WERI-Rb-1 (cell line): ENCODE measurements around the gene CPLANE2.

ENCODE experiments used
- DNase-seq: peaks from one replicate; pipeline ENCODE4 v3.0.0-alpha.2; 2020
- H3K27ac ChIP-seq: fragments of 250-450 bp; sonication (Bioruptor Pico); 2 replicates; pipeline ENCODE4 v1.5.1; 2020; ENCODE audit warnings: mild to moderate bottlenecking, moderate library complexity
- H3K27me3 ChIP-seq: fragments of 250-450 bp; sonication (Bioruptor Pico); 2 replicates; pipeline ENCODE4 v1.5.1; 2021; ENCODE audit warnings: mild to moderate bottlenecking, low read depth, moderate library complexity; ENCODE audit not compliant: insufficient read depth, severe bottlenecking
- H3K36me3 ChIP-seq: fragments of 250-450 bp; sonication (Bioruptor Pico); 2 replicates; pipeline ENCODE4 v1.5.1; 2020; ENCODE audit warnings: mild to moderate bottlenecking, moderate library complexity
- H3K4me3 ChIP-seq: 2 replicates; pipeline ENCODE4 v1.5.1; 2011; ENCODE audit warnings: low read depth, mild to moderate bottlenecking, control low read depth, low read length
- H3K9me3 ChIP-seq: fragments of 250-450 bp; sonication (Bioruptor Pico); 2 replicates; pipeline ENCODE4 v1.5.1; 2021; ENCODE audit warnings: mild to moderate bottlenecking, moderate library complexity; ENCODE audit not compliant: severe bottlenecking
- TF ChIP-seq, protein P1 (sequence below): IDR thresholded peaks from 2 replicates; pipeline ENCODE4 v1.5.1; 2011; ENCODE audit warnings: low read depth, mild to moderate bottlenecking, control low read depth, inconsistent platforms, low read length

CPLANE2 gene

DNA sequence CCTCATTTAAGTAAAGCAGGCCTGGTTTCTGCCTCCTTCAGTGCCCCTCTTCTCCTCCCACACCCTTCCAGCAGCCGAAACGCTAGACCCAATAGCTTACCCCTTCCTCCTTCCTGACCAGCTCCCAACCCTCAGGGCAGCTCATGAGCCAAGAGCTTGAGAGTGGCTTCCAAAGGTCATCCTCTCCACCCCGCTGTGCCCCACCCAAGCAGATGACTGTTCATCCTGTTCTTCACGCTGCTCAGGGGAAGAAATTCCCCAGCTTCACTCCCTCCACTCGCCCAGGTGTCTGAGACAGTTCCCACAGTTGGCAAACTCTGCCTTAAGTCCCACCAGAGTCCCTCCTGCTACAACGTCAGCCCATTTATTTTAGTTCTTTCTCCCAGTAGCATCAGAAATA is 48.0 kb downstream of the CPLANE2 start:
- no peak for DNase-seq
- Histone ChIP-seq H3K36me3 (no peaks in the 10 kb centered on the region), H3K27ac (no peak overlapping the region), H3K27me3 (no peaks in the 10 kb centered on the region), H3K9me3 (no peaks in the 10 kb centered on the region), H3K4me3 (no peak overlapping the region)
- TF ChIP-seq, protein P1, sequence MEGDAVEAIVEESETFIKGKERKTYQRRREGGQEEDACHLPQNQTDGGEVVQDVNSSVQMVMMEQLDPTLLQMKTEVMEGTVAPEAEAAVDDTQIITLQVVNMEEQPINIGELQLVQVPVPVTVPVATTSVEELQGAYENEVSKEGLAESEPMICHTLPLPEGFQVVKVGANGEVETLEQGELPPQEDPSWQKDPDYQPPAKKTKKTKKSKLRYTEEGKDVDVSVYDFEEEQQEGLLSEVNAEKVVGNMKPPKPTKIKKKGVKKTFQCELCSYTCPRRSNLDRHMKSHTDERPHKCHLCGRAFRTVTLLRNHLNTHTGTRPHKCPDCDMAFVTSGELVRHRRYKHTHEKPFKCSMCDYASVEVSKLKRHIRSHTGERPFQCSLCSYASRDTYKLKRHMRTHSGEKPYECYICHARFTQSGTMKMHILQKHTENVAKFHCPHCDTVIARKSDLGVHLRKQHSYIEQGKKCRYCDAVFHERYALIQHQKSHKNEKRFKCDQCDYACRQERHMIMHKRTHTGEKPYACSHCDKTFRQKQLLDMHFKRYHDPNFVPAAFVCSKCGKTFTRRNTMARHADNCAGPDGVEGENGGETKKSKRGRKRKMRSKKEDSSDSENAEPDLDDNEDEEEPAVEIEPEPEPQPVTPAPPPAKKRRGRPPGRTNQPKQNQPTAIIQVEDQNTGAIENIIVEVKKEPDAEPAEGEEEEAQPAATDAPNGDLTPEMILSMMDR, result no peak

DNA sequence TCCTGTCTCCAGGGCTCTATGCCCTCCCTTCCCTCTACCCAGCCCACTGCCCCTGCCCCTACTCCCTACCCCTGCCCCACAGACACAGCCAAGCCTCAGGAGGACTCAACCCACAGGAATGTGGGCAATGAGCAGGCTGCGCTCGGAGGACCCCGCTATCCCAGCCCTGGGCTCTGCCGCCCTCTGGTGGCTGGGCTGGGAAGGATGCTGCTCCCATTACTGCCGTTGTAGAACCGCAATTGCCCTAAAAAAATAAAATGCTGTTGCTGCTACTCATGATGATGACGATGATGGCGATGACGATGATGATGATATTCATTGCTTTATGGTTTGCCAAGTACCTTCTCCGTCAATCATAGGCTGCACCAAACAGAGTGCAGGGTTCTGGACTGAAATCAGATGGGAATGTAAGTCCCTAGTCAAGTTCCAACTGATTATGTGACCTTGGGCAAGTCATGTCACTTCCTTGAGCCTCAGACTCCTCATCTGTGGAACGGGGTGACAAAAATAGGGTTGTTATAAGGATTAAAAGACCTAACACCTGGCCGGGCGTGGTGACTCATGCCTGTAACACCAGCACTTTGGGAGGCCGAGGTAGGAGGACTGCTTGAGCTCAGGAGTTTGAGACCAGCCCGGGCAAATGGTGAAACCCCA is 49.1 kb downstream of the CPLANE2 start:
- H3K27me3 ChIP-seq, result no peaks in the 10 kb centered on the region
- no peaks in the 10 kb centered on the region for H3K36me3 ChIP-seq
- no peak overlapping the region for H3K27ac ChIP-seq
- H3K4me3 ChIP-seq, result no peak overlapping the region
- TF ChIP-seq, protein P1, result peak; percentile 94
- peak; percentile 64 for DNase-seq
- no peaks in the 10 kb centered on the region for H3K9me3 ChIP-seq

DNA sequence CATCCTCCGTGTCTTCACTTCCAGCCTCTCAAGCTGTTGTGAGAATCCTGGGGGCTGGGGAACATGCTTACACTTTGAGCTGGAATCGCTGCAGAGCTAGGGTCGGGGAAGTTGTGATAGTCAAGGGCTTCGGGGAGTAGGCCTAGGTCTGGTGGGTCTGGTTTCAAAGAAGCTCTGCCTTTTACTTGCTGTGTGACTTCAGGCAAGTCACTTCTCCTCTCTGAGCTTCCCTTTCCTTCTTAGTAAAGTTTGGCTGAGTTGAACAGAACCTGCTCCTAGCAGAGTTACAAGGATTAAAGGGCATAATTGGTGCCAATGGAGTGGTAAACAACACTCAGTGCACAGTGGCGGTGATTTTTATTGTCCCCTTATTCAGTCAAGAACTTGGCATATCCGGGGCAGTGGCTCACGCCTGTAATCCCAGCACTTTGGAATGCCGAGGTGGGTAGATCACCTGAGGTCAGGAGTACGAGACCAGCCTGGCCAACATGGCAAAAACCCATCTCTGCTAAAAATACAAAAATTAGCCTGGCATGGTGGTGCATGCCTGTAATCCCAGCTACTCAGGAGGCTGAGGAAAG is 50.2 kb downstream of the CPLANE2 start:
- Histone ChIP-seq H3K4me3 (no peak overlapping the region), H3K27ac (no peak overlapping the region), H3K36me3 (no peaks in the 10 kb centered on the region), H3K27me3 (no peaks in the 10 kb centered on the region), H3K9me3 (no peaks in the 10 kb centered on the region)
- TF ChIP-seq, protein P1, result no peak
- DNase-seq, result no peak

DNA sequence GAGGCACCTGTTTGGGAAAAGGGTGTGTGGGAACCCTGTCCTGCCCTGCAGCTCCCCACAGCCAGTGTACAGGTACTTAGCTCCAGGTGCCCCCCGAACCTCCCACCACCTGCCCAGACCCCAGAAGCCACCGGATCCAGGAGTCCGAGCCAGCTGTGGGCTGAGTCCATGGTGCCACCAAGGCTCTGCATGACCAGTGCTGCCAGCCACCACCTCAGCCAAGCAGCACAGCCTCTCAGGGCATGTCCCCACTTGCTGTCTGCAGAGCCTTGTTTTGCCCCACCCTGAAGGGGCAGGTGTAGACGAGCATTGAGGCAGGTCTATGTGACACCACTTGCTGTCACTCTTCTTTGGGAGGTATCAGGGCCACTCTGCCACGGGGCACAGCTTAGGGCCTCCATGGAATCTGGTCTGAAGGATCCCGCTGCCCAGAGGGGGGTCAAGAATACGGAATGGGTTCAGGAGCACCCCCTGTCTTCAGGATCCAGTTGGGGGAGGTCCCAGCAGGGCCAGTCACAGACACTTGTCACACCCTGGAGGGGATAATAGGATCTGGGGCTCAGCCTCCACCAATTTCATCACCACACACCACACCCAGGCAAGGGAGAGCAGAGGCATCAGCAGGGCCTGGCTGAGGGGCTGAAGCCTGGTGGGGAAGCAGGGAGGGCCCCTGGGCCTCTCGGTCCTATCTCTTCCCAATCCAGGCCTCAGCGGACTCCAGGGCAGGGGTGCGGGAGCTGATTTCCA is 52.3 kb downstream of the CPLANE2 start:
- Histone ChIP-seq H3K36me3 (no peaks in the 10 kb centered on the region), H3K27me3 (no peaks in the 10 kb centered on the region), H3K4me3 (no peak overlapping the region), H3K27ac (no peak overlapping the region), H3K9me3 (no peaks in the 10 kb centered on the region)
- TF ChIP-seq, protein P1, result no peak
- no peak for DNase-seq

DNA sequence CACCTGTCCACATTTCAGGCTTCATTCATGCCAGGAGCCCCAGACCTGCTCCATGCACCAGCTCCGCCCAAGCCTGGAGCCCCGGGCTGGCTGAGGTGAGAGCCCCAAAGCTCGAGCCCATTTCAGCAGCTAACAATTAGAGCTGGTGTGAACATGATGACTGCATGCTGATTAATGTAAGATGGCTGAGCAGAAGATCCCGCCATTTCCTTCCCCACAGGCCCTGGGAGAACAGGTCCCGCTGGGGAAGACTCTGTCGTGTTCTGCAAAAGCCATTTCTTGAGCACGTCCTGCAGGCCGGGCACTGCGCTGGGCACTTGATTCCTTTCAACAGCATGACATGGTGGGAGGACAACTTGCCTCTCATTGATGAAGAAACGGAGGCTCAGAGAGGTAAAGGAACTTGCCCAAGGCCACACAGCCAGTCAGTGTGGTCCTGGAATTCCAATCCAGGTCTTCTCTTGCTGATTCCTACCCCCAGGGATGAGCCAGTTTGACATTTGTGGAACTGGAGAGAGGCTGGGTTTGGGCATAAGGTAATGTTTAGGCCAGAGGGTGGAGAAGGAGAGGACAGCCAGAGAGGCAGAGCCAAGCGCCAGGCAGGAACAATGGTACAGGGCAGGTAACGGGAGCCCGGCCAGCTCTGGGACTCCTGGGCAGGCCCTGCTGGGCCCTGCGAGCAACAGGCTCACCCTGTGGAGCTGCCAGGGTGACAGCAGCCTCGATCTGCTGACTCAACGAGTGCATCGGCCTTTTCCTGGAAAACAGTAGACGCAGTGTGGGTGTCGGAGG is 53.0 kb downstream of the CPLANE2 start:
- no peaks in the 10 kb centered on the region for H3K27me3 ChIP-seq
- H3K9me3 ChIP-seq, result no peaks in the 10 kb centered on the region
- no peak overlapping the region for H3K27ac ChIP-seq
- TF ChIP-seq, protein P1, result no peak
- DNase-seq, result no peak
- no peak overlapping the region for H3K4me3 ChIP-seq
- no peaks in the 10 kb centered on the region for H3K36me3 ChIP-seq
